Dermis blood vessel endothelial cell (primary cell): ENCODE data around the gene CAV1. TPM values are rescaled to one million over a fixed set of nuclear protein-coding genes. Genes with fewer than 3 reads are reported as not detected.
"Not testable (repeated sequence)": the region's sequence is repeated elsewhere in the genome, so short reads cannot be mapped to it uniquely, and the experiment has no call there.

Experiments used
- DNase-seq: peaks from one replicate; pipeline ENCODE4 v3.0.0; 2010
- total RNA-seq: library from RNA; depleted of rRNA; stranded (reverse); fragments of >200 nt; gene quantifications from 2 replicates; pipeline ENCODE4 v1.2.3, GENCODE V29; 2014

Gene CAV1, protein sequence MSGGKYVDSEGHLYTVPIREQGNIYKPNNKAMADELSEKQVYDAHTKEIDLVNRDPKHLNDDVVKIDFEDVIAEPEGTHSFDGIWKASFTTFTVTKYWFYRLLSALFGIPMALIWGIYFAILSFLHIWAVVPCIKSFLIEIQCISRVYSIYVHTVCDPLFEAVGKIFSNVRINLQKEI
- 1,771 and 3,866 TPM in 2 replicates for total RNA-seq

GRCh38 chr7:116524609-116525297, at the start of gene CAV1:
Gene CAV1 (plus strand): TSS chr7:116525036. CDS start chr7:116525063, 27 bp downstream.
- peak; percentile 98 for DNase-seq

DNA sequence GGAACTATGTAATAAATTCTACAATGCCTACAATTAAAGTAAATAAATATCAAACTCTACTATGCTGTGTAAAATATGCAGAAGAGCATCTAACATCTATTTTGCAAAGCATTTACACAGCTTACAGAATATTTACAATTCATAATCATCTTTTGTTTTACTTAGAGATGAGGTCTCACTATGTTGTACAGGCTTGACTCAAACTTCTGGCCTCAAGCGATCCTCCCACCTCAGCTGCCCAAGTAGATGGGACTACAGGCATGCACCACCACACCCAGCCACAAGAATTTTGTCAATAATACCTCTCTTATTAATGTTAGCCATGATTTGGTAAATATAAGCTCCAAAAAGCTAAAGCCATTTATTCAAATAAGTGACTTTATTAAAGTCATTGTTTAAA, 47.2 kb upstream of the CAV1 start:
- DNase-seq, result no peak

DNA sequence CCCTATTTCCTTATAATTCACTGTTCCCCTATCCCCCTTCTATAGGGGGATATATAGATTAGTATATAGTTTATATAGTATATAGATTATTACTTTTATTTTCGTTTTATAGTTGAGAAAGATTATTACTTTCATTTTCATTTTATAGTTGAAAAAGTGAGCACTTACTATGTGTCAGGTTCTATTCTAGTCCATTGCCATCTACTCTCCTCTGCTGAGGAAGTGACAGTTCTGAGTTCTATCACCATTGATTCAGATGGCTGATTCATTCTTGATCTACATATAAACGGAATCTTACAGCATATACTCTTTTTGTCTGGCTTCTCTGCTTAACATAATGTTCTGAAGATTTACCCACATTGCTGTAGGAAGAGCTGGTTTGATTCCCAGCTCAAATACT, 46.0 kb upstream of the CAV1 start:
- DNase-seq, result no peak

- no peak for DNase-seq
Observed at GRCh38 chr7:116483271-116483942, 41.4 kb upstream of the CAV1 start.

GRCh38 chr7:116484389-116484788, 40.4 kb upstream of the CAV1 start:
- not testable (repeated sequence) for DNase-seq

- no peak for DNase-seq
Observed at GRCh38 chr7:116487907-116488521, 36.8 kb upstream of the CAV1 start.

GRCh38 chr7:116490351-116490750, 34.5 kb upstream of the CAV1 start:
- no peak for DNase-seq

DNA sequence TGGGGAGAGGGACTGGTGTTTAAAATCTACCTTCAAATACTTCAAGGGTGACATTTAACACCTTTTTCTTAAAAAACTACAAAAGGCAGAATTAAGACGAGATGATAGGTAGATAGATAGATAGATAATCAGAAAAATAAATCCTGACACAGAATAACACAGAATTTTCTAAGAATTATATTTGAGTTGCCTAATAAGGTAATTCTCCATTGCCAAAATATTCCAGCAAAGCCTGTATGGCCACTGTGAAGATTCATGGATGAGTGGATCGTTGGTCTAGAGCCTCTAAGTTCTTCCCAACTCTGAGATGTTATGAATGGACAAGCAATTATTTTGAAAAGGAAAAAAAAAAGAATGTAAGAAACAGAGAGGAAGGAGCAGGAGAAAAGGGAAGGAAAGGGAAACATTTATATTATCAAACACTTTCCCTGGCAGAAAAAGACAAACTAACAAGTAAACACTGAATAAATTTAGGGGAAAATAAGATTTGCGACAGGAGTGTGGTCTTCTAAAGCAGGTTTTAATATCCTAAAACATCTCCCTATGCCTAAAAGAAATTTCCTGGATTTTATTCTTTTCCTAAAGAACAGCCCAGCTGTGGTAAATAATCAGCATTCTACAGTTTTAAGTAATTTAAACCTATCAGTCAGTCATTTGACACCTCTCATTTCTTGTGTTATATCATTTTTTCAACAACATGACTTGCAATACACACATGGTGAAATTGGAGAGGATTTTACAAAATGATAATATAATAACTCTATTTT, 32.8 kb upstream of the CAV1 start:
- no peak for DNase-seq

DNA sequence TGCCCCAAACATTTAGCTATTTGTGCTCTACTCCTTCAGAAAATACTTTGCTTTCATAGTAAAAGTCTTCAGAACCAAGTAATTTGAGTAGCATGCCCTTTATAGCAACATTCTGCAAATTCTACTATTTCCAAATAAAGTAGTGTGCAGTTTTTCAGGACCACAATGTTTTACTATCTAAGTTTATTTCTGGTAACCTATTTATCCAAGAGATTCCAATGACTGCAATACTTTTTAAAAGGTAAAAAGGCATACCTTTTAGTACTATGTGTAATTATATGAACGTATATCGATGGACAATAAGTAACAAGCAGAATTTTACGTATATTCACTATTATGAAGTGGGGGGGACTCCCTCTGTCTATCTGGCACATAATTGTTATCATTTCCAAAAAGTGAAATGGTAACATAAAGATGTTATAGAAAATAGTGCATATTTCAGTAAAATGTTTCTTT, 32.2 kb upstream of the CAV1 start:
- no peak for DNase-seq

DNA sequence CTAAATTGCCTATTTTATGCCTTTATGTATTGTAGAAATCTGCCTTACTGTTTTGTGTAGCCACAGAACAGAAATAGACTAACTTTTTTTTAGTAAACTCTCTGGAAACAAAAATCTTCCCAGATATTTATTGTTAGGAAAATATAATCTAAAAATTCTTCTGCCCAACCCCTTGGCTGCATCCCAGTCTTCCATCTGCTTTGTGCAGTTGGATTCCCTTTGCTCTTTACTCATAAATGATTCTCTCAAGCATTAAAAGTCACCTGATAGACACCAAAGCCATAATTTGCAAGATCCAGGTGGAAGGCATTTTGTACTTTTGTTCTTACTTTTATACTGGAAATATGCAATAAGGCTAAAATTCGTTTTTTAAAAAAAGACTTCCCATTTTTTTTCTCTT, 31.4 kb upstream of the CAV1 start:
- DNase-seq, result no peak

DNA sequence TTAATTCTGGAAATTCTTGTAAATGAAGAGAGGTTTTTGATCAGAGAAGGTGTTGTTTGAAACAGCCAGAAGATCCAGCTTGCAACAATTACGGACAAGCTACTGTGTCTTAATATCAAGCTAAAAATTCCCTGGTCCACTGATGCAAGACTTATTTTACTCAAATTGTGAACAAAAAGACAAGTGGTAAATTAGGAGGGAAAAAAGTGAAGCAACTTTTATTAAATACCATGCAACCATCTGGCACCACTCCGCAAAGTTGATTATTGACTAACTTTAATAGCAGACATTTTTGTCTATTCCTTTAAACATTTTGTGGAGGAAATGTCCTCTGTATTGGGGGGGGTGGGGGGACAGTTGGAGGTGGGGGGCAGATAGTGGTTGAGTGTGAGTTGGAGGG, 30.4 kb upstream of the CAV1 start:
- no peak for DNase-seq

- no peak for DNase-seq
Observed at GRCh38 chr7:116495736-116496135, 29.1 kb upstream of the CAV1 start.

DNA sequence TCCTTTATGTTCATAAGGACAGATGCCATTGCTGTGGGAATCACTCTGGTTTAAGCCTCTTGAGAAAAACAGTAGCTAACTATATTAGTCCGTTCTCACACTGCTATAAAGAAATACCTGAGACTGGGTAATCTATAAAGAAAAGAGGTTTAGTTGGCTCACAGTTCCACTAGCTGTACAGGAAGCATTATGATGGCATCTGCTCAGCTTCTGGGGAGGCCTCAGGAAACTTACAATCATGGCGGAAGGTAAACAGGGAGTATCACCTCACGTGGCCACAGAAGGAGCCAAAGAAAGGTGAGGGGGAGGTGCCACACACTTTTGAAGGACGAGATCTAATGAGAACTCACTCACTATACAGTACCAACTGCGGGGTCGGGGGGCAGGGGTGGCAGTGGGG, 28.2 kb upstream of the CAV1 start:
- DNase-seq, result no peak

DNA sequence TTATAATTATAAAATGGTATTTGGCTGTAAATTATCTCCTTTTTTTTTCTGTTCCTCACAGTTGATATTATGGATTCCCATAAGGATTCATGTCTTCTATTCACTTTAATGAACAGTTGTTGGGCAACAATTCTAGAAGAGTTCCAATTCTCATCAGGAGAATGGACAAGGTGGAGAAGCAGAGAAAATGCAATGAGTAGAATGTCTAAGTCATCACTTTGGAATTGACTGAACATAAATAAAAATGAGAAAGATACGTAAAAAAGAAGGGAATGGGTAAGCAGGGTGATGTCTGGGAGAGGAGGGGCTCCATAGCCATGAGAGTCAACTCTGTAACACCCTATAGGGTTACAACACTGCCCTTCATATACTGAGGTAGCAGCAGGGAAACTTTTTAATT, 27.1 kb upstream of the CAV1 start:
- no peak for DNase-seq

DNA sequence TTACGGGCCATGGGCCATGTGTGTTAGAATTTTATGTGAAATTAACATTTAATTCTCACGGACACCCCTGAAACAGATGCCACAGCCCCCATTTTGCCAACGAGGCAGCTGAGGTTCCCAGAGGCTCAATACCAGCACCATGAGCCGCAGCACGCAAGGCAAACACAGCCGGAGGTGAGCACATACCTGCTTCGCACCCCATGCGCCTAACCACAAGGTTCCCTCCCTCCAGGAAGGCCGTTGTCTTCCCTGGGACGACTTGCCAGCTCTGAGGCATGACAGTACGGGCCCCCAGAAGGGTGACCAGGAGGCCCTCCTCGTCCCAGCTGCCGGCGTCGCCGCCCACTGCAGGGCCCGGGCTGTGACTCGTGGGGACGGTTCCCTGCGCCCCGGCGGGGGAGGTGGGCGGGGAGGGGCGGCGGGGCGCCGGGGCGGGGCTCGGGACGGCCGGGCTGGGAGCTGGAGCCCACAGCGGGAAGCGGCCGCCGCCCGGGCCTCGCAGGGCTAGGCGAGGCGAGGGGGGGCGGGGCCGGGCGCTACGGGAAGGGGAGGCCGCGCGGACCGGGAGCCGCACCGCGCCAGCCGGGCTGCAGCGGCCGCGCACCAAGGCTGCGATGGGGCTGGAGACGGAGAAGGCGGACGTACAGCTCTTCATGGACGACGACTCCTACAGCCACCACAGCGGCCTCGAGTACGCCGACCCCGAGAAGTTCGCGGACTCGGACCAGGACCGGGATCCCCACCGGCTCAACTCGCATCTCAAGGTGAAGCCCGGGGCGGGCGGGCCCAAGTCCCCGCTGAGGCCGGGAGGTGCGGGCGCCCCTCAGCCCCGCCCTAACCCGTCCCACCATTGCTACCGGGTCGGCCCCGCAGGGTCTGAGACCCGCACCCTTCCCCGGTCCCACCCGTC, 25.4 kb upstream of the CAV1 start, which contains the start of gene CAV2:
CAV2 (plus strand) TSS at position 571 of the 910 bp plus-strand sequence; CDS start at position 615, 44 bp downstream.
- DNase-seq, result peak; percentile 82

- peak; percentile 72 for DNase-seq
Observed at GRCh38 chr7:116500078-116500853, 24.6 kb upstream of the CAV1 start.

DNA sequence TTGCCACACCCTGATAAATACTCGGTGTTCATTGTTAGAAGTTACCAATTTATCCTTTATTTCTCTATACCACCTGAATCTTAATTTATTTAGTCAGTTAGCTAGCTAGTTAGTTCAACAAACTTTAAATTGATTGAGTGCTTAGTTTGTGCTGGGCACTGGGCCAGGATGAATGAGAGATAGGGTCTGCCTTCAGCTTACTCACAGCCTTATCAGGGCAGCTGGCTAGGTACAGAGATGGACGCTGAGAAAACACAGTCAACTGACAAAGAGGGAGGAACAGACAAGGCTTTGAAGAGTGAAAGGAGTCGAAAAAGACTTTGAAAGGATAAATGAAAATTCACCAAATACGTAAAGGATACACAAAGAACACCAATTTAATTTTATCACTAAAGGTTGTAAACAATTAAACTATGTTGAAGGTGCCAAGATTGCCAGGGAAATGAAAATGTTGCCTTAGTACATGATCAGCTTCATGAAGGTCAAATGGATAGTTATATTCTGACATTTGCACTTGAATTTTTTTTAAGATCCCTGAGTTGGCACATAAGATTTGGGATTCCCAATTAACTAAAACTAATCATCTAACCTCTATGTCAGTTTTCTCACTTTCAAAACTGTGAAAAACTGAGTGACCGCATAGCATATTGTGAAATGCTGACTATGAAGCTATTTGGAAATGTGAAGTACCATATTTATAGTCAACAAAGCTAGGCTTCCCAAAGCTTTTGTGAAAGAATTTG, 23.2 kb upstream of the CAV1 start:
- peak; percentile 85 for DNase-seq

- DNase-seq, result peak; percentile 47
Observed at GRCh38 chr7:116502201-116503096, 22.4 kb upstream of the CAV1 start.

GRCh38 chr7:116503835-116504234, 21.0 kb upstream of the CAV1 start:
- no peak for DNase-seq
